ENCODE measurements around the gene CA10.

DNA sequence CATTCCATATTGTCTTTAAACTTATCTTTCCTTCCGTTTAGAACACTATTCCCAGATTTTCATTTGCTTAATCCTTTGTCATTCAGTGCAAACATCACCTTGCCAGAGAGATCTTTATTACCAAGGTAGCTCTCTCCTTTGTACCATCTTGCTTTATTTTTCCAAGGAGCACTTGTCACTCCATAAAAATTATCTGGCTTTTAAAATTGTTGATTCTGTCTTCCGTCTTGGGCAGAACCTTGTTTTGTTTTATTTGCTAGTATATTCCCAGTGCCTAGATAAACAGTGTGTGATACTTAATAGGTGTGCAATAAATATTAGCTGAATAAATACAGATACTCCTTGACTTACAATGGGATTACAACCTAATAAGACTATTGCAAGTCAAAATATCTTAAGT is 570.5 kb downstream of the CA10 start:
- TF ChIP-seq, protein P1, sequence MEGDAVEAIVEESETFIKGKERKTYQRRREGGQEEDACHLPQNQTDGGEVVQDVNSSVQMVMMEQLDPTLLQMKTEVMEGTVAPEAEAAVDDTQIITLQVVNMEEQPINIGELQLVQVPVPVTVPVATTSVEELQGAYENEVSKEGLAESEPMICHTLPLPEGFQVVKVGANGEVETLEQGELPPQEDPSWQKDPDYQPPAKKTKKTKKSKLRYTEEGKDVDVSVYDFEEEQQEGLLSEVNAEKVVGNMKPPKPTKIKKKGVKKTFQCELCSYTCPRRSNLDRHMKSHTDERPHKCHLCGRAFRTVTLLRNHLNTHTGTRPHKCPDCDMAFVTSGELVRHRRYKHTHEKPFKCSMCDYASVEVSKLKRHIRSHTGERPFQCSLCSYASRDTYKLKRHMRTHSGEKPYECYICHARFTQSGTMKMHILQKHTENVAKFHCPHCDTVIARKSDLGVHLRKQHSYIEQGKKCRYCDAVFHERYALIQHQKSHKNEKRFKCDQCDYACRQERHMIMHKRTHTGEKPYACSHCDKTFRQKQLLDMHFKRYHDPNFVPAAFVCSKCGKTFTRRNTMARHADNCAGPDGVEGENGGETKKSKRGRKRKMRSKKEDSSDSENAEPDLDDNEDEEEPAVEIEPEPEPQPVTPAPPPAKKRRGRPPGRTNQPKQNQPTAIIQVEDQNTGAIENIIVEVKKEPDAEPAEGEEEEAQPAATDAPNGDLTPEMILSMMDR (IDR thresholded peaks at IDR 0.05) = no peak
- TF ChIP-seq EZH2 (IDR thresholded peaks at IDR 0.05; ENCODE audit: borderline replicate concordance, insufficient read depth, low read depth, low read length, poor library complexity, severe bottlenecking) = no peak
